HG03575 (cell line): ENCODE data around the gene PIK3C2G.
"Not testable (repeated sequence)": the region's sequence is repeated elsewhere in the genome, so short reads cannot be mapped to it uniquely, and the experiment has no call there.

Source experiments
- ATAC-seq: cut with Tn5 transposase; IDR thresholded peaks from one replicate; pipeline ENCODE4 v1.9.1; 2021; ENCODE audit not compliant: unreplicated experiment, insufficient number of reproducible peaks, low FRiP score; ENCODE audit errors: extremely low read depth

Gene PIK3C2G

DNA sequence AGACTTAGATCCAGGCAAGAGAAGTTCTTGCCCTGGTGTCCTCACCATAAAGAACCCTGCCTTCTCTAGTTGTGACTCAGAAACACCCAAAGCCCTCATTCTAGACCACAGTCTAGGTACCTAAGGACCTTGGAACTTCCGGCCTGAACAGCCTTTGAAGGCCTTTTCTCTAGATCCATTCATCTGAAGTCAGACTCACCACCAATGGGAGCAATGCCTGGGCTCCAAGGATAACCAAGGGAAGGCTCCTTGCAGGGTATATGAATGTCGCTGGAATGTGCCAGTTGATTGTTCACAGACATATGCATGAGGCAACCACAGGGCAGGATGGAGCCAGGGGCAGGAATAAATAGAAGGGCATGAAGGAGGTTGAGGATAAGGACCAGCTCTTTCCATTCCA is 390.2 kb downstream of the PIK3C2G start:
- ATAC-seq: no peak

DNA sequence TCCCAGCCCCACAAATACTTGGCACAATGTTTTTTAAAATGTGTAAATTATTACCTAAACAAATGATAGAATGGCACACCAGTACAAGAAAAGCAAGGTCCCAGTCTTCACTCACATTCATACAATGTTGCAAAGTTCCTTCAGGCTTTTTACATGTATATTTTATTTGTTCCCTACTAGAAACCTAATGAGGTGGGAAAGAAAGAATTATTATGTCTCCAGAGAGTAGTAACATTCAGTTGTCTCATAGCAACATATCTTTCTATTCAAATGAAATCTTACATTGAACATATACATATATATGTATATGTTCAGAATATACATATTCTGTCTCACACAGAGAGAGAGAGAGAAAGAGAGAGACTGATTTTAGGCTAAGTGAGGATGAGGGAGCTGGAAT is 391.3 kb downstream of the PIK3C2G start:
- no peak for ATAC-seq

DNA sequence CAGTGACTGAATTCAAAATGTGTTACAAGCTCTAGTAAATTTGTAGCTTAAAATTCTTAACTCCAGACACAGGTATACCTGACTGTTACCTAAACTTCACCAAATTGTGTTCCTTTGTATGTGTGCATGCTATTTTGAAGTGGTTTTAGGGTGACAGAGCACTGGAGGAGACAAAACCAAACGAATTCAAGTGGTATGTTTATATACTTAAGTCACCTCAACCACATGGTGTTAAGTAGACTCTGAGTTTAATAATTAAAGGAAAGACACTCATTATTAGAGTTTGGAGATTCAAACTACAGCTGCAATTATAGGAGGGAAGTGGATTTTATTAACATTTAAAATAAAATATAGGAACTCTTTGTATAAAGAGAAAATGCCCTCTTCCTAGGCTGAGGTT is 392.1 kb downstream of the PIK3C2G start:
- no peak for ATAC-seq

DNA sequence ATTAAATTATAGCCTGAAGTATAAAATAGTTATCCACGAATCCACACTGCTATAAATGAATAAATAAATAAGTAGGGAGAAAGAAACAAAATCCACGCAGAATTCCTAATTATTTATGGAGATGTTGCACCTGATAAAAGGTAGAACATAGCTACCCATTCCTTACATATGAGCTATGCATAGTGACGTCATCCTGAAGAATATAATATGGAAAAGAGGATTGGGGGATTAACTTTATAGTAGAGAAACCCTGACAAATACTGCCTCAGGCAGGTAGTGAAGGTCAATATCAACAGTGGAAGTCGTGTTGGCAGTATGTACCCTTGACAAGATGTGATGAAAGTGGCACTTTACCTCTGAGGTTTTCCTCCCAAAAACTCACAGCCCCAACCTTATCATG is 394.0 kb downstream of the PIK3C2G start:
- no peak for ATAC-seq

DNA sequence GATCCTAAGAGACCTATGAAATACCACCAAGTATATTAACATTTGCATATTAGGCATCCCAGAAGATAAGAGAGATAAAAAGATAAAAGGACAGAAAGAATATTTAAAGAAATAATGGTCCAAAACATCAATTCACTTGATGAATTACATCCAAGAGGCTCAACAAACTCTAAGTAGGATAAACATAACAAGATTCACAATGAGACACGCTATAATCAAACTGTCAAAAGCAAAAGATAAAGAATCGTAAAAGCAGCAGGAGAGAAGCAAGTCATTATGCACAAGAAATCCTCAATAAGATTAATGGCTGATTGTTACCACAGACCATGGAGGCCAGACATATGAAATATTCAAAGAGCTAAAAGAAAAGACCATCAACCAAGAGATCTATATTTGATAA is 396.9 kb downstream of the PIK3C2G start:
- ATAC-seq: no peak

DNA sequence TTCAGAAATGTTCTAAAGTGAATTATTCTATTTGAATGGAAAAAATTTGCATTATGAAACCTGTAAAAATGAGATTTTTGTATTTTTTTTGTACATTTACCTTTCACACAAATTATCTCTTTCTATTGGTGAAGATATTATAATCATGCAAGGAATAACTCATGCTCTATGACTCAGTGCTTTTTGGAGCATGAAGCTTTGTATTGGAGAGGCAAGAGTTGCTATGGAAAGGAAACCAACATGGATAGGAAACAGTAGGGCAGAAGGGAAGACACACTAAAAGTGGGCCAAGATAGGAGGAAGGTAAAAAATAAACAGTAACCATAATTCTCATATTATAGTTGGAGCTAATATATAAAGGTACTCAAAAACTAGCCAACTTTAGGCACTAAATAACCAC is 397.5 kb downstream of the PIK3C2G start:
- ATAC-seq: no peak

DNA sequence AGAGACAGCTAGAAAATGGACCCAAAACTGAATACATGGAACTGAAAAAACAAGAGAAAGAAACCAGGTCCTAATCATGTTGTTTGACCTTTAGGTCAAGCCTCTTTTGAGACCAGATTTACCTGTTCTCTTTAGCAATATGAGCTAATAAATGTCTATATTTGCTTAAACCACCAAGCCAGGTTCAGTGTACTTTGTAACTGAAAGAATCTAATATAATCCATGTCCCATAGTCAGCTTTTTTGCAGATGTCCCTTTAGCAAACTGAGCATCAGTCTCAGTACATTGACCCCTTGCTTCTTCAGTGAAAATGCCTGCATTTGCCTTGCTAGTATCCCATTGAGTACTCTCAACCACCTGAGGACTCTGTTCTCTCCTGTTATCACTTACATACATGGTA is 414.8 kb downstream of the PIK3C2G start:
- ATAC-seq: no peak

DNA sequence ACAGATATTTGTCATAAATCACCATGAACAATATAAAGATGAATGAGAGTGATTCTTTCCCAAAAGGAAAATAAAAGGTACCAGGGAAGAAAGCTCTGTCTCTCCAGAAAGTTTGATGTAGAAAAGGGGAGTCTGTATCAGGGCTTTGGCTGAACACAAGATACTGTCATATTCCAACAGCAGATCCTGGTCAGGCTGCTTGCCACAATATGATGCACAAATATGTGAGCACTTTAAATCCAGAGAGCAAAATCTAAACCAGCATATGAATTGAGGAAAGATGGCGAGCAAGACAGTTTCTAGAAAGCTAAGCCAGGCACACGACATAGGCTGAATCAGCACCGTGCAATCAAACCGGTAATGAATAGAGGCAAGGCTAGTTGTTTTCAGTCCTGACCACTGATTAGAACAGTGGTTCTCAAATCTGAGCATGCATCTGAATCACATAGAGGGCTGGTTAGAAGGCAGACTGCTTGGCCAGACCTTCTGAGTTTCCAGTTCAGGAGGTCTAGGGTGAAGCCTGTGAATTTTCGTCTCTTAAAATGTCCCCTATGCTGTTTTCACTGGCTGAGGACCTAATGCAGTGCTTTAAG is 415.8 kb downstream of the PIK3C2G start:
- no peak for ATAC-seq

DNA sequence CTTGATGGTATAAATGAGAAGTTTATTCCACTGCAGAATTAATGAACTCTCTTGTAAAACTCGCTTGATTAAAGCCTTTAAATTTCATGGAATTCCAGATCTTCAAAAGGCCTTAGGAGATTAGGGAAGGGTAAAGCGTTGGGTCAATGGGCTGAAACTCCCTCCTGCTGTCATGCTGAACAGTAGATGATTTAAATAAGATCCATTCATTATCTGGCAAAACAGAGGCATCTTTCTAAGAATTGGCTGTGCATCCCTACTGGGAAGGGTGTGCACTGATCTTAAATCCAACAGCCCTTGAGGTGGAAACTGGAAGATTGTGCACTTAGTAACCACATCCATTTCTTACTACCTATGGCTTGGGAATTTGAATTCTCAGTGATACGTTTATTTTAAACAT is 420.5 kb downstream of the PIK3C2G start:
- no peak for ATAC-seq

DNA sequence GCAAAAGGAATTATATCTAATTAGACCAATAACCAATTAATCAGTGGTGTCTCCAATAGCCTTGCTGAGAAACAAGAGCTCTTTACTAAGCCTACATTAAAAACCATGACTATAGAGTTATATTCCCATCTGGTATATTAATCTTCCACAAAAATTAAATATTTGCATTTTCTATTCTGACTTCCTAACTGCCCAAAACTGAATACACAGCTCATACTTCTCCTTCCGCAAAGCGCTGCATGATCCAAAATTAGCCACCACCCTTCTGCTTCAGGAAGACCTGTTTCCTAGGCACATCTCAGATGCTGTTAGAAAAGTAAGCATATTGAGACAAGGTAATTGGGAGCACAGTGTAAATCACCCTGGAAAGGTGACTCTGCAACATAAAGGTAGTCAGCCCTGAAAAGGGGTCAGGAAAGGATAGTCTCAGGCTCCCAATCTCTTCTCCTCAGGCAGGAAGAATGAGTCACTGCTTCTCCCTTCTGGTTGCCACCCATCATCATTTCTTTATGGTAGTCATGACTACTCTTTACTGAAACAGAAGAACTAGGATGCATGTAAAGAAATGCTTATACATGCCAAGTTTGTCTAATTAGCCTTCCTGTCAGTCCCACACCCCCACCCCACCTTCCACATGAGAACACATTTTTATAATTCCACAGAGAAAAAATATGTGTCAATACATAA is 422.2 kb downstream of the PIK3C2G start:
- no peak for ATAC-seq

DNA sequence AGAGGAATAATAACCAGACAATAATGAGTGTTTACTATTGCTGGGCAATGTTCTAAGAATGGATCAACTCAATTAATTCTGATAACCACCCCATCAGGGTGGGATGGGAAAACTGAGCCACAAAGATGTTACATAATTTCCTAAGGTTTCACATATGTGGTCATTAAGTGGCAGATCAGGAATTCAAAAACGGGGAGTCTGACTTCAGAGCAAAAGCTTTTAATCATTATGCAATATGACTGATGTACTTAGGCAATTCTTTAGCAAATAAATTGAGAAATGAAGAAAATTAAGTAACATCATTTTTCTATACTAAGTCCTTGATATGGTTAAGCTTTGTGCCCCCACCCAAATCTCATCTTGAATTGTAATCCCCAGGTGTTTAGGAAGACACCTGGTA is 423.1 kb downstream of the PIK3C2G start:
- ATAC-seq: no peak

DNA sequence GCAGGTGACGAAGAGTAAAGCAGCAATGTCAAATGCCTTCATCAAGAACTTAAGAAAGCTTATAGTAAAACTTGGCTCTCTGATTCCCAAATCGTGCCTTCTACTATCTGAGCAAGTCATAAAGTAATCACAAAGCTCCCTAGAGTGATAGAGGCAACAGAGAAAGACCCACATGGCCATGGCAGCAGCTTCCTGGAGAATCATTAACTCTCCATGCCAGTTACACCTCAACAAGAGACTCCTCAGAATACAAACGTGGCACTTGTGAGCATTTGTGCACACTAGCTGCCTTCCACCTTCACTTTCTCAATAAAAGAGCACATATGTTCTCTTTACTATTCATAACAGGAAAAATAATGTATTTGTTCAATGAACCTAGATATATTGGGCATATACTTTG is 428.5 kb downstream of the PIK3C2G start:
- ATAC-seq: no peak

DNA sequence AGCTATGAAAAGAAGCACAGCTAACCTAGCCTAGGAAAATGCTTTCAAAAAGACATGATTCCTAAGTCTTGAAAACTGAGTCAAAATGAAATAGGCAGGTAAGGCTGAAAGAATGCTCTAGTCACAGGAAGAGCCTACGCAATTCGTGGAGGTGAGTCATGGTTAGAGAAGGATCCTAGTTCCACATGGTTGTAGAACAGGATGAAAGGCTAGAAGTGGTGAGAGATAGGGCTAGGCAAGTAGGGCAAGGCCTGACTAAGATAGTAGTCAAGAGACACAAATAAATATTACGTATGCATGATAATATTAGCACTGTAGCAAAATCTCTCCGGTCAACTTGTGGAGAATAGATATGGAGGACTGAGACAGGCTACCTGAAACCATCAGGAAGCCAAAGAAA is 429.3 kb downstream of the PIK3C2G start:
- ATAC-seq: no peak

DNA sequence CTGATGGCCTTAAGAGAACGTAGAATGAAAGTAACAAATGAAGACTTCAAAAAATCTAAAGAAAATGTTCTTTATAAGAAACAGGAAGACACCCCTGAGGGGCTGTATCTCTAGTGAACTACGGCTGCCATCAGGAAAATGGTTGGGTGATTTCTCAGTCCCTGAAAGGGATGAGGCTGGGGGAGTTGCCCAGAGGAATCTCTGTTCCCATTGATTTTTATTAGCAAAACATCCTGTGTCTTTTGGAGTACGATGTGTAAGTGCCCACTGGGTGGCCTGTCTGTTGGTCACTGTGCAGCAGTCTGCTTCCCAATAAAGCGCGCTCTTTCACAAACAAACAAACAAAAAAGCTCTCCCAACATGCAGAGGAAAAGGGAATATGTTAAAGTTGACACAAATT is 432.7 kb downstream of the PIK3C2G start:
- not testable (repeated sequence) for ATAC-seq

DNA sequence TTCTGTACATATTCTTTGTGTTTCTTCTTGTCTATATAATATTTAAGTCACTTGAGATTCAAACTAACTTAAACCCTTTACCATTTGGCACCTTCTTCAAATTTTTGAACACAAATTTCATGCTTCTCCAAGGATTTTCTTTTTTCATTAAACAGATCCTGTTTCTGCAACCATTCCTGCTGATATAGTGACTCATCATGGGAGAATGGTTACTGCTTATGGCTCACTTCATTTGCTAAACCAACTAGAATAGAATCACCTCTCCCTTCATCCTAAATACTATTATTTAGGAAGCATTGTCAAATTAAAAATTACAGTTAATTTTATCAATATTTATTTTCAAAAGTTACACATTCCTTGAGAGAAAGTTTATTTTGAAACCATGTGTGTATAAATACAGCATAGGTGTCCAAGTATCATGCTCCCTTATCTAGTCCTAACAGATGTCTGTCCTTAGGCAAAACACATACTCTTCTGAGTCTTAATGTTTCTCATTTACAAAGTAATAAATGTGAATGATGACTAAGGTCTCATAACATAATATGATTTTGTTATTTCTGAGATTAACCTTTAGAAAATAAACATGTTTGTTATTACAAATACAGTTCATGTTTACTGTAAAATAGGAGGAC is 435.8 kb downstream of the PIK3C2G start:
- no peak for ATAC-seq
